ENCODE measurements around the gene FAM50B.

Gene FAM50B

GRCh38 chr6:3875486-3875885 is 26.3 kb downstream of the FAM50B start:
- DNase-seq, result no peak

GRCh38 chr6:3876101-3876500 is 26.9 kb downstream of the FAM50B start:
- no peak for DNase-seq

- DNase-seq, result no peak
Measured at GRCh38 chr6:3876866-3877265, 27.7 kb downstream of the FAM50B start.

GRCh38 chr6:3878048-3878666 is 29.0 kb downstream of the FAM50B start:
- no peak for DNase-seq

- no peak for DNase-seq
Measured at GRCh38 chr6:3879194-3879952, 30.2 kb downstream of the FAM50B start.

GRCh38 chr6:3881711-3882421 is 32.7 kb downstream of the FAM50B start:
- no peak for DNase-seq

- no peak for DNase-seq
Measured at GRCh38 chr6:3882431-3882830, 33.3 kb downstream of the FAM50B start.

- DNase-seq, result no peak
Measured at GRCh38 chr6:3882866-3883265, 33.7 kb downstream of the FAM50B start.

- DNase-seq, result no peak
Measured at GRCh38 chr6:3884007-3884745, 35.0 kb downstream of the FAM50B start.

- no peak for DNase-seq
Measured at GRCh38 chr6:3885262-3886036, 36.3 kb downstream of the FAM50B start.

- no peak for DNase-seq
Measured at GRCh38 chr6:3887150-3887700, 38.1 kb downstream of the FAM50B start.

- no peak for DNase-seq
Measured at GRCh38 chr6:3888153-3888957, 39.2 kb downstream of the FAM50B start.

GRCh38 chr6:3890047-3890446 is 40.9 kb downstream of the FAM50B start:
- no peak for DNase-seq

GRCh38 chr6:3891883-3892282 is 42.7 kb downstream of the FAM50B start:
- no peak for DNase-seq

GRCh38 chr6:3892603-3893002 is 43.4 kb downstream of the FAM50B start:
- no peak for DNase-seq

- no peak for DNase-seq
Measured at GRCh38 chr6:3893487-3893886, 44.3 kb downstream of the FAM50B start.

- no peak for DNase-seq
Measured at GRCh38 chr6:3893917-3894316, 44.7 kb downstream of the FAM50B start.

GRCh38 chr6:3894590-3895311 is 45.6 kb downstream of the FAM50B start:
- DNase-seq, result no peak

- no peak for DNase-seq
Measured at GRCh38 chr6:3895312-3895653, 46.1 kb downstream of the FAM50B start.

GRCh38 chr6:3895805-3896204 is 46.6 kb downstream of the FAM50B start:
- DNase-seq, result no peak

Data from T-helper 9 cell (primary cell).